ENCODE data around the gene SPC25.

GRCh38 chr2:168928113-168928831 lies 38.0 kb upstream of the SPC25 start:
- no peak for TF ChIP-seq CTCF (IDR thresholded peaks at IDR 0.05)
- no peak for TF ChIP-seq POLR2A (IDR thresholded peaks at IDR 0.05)
